HG03354 (cell line): ENCODE results near the gene CASP10.
A peak's percentile ranks its signal among the peaks of the same experiment; 100 is the strongest.

Experiments used
- ATAC-seq: cut with Tn5 transposase; IDR thresholded peaks from one replicate; pipeline ENCODE4 v1.9.1; 2021; ENCODE audit warnings: mild to moderate bottlenecking; ENCODE audit not compliant: unreplicated experiment, poor library complexity, severe bottlenecking

The CASP10 gene

GRCh38 chr2:201191132-201191875 lies 8.4 kb downstream of the CASP10 start:
- ATAC-seq: no peak

- ATAC-seq: peak; percentile 97
These were observed 11.2 kb downstream of the CASP10 start for GRCh38 chr2:201194097-201194496.

GRCh38 chr2:201195331-201195730 lies 12.4 kb downstream of the CASP10 start:
- ATAC-seq: no peak

- ATAC-seq: no peak
These were observed 13.1 kb downstream of the CASP10 start for GRCh38 chr2:201196003-201196402.

- ATAC-seq: no peak
These were observed 13.9 kb downstream of the CASP10 start for GRCh38 chr2:201196803-201197202.

- ATAC-seq: no peak
These were observed 14.8 kb downstream of the CASP10 start for GRCh38 chr2:201197781-201198180.

- ATAC-seq: no peak
These were observed 16.9 kb downstream of the CASP10 start for GRCh38 chr2:201199847-201200246.

- ATAC-seq: no peak
These were observed 17.4 kb downstream of the CASP10 start for GRCh38 chr2:201200345-201200744.

- ATAC-seq: no peak
These were observed 18.4 kb downstream of the CASP10 start for GRCh38 chr2:201201371-201201770.

GRCh38 chr2:201203916-201204654 lies 21.1 kb downstream of the CASP10 start:
- no peak for ATAC-seq

GRCh38 chr2:201204655-201205514 lies 21.9 kb downstream of the CASP10 start:
- no peak for ATAC-seq

- ATAC-seq: no peak
These were observed 22.5 kb downstream of the CASP10 start for GRCh38 chr2:201205515-201205849.

- peak; percentile 78 for ATAC-seq
These were observed 25.8 kb downstream of the CASP10 start for GRCh38 chr2:201208563-201209252.

GRCh38 chr2:201215963-201216362 lies 33.0 kb downstream of the CASP10 start:
- ATAC-seq: no peak

GRCh38 chr2:201216918-201217317 lies 34.0 kb downstream of the CASP10 start:
- no peak for ATAC-seq

GRCh38 chr2:201218780-201219179 lies 35.8 kb downstream of the CASP10 start:
- no peak for ATAC-seq

- no peak for ATAC-seq
These were observed 36.6 kb downstream of the CASP10 start for GRCh38 chr2:201219328-201220096.

GRCh38 chr2:201220102-201220570 lies 37.2 kb downstream of the CASP10 start:
- no peak for ATAC-seq
